Measurements from ENCODE around the gene PTTG2.

DNA sequence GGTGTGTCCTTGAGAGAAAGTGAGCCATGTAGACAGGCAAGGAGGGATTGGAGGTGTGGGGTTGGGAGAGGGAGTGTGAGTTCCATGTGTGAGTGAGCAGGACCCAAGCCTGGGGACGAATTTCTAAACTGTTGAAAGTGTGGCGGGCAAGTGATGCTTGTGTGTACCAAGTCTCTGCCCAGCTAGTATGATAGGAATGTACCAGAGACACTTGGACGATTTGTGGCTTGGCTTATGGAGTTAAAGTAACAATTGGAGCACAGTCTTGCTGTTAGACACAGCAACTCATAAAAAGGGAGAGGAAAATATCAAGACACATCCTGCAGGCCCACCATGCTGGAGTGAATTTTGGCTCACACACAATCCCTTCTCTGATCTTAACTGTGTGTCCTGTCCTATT, 8.5 kb downstream of the PTTG2 start:
- TF ChIP-seq, protein P1, sequence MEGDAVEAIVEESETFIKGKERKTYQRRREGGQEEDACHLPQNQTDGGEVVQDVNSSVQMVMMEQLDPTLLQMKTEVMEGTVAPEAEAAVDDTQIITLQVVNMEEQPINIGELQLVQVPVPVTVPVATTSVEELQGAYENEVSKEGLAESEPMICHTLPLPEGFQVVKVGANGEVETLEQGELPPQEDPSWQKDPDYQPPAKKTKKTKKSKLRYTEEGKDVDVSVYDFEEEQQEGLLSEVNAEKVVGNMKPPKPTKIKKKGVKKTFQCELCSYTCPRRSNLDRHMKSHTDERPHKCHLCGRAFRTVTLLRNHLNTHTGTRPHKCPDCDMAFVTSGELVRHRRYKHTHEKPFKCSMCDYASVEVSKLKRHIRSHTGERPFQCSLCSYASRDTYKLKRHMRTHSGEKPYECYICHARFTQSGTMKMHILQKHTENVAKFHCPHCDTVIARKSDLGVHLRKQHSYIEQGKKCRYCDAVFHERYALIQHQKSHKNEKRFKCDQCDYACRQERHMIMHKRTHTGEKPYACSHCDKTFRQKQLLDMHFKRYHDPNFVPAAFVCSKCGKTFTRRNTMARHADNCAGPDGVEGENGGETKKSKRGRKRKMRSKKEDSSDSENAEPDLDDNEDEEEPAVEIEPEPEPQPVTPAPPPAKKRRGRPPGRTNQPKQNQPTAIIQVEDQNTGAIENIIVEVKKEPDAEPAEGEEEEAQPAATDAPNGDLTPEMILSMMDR (IDR thresholded peaks at IDR 0.05; ENCODE audit: low read depth, low read length, poor library complexity, severe bottlenecking) = no peak
- TF ChIP-seq EZH2phosphoT487 (IDR thresholded peaks at IDR 0.05; ENCODE audit: borderline replicate concordance, low read length) = no peak

Data from DOHH2 (cell line).